HG03457 (cell line): Measurements from ENCODE around the gene ABLIM1.

Experiments used
- ATAC-seq: cut with Tn5 transposase; IDR thresholded peaks from one replicate; pipeline ENCODE4 v1.9.1; 2021; ENCODE audit warnings: moderate number of reproducible peaks; ENCODE audit not compliant: unreplicated experiment

ABLIM1 gene

DNA sequence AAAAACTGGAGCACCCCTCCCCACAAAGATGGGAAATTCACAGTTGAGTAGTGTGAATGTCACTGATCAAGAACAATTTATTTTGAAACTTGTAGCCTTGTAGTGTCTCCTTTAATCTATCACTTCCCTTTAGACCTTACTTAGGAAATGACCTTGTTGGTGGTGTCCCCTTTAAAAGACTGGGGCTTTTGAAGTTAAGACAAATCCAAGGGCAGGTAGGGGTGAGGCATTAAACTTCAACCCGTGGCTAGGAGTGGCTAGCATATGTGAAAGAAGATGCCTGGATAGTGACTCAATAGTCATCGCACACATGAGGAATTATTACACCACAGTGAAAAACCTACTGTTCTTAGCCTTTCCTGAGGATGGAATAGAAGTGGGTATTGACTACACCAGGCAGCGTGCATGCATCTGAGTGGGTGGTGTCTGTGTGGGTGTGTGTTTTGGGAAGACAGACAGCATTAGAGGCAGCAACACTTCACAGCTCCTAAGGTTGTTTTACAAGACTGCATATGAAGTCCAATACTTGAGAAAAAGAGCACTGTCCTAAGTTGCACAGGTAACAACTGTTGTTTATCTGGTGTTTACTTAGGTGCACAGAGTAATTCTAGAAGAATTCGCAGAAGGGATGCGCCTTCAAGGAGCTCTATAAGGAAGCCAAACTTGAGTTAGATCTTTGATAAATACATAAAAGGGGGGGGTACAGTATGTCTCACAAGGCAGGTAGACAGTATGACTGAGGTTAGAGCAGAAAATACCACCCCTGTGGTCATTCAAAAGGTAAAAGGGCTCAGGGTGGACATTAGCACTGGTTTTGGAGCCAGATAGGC lies 32.9 kb downstream of the ABLIM1 start:
- no peak for ATAC-seq

DNA sequence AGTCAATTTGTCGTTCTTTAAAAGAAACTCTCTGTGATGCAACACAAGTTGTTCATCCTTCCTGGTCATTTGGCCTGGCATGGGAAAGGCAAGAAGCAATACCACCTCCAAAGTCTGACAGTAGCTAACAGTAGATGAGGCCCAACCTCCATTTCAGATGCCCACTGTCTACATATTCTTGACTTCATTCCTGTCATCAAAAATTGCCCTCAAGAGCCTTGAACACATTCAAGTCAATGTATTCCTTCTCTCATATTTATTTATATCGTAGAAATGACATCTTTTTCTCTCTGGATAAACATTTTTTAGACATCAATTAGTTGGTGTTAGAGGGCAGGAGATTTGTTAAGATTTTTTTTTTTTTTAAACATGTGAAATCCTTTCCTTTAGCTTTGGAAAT lies 33.7 kb downstream of the ABLIM1 start:
- no peak for ATAC-seq

DNA sequence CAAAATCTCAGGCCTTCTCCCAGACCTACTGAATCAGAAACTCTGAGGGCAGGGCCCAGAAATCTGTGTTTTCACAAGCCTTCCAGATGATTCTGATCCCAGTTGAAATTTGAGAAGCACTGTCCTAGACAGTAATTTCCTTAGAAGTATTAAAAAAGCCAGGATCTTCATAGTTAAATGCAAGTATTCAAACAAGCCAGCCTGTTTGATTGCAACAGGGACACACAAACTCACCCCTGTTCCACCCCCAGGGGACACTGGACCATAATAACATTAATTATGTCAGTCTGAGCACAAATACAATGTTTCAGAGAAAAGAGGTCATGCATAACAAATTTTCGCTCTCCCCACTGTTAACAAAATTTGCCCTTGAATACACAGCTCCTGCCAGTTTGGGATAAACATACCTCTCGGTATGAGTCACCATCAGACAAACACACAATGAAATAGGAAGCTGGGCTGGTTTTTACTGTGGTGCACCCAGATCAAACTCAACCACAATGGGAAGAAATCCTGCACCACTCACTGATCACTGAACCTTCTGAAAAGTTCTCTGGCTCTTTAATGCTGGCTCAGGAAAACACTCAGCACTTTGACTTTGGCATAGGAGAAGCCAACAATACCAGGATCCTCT lies 34.3 kb downstream of the ABLIM1 start:
- no peak for ATAC-seq

DNA sequence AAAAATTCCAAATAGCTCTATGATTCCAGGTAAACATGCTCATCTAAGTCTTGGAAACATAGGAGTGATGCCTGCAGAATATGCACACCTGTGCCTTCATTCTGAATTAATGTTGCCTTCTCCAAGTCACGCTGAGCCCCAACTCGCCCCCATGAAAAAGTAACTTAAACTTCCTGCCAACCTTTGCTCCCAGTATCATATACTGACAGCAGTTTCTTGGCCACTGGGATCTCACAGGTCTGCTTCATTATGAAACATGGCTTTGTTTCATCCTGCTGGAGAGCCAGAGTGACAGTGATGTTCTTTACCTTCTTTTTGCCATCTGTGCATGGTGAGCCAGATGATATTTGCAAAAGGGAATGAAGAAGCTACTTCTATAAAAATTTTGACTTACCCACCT lies 34.9 kb downstream of the ABLIM1 start:
- no peak for ATAC-seq

DNA sequence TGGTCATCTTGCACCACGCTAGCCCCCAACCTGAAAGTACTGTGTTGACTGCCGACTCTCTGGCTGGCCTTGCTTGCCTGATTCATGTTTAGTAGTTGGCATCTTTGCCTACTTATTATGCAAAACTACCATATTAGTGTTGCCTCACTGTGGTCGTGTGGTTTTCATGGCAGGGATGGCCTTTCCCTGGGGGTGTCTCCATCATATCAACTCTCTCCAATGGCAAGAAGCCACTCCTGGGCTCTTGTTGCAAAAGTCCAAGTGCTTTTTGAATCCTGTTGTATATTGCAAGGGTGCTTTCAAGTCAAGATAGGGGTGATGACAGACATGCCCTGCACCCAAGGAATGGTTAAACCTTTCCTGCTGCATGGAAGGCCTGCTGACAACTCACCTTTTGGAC lies 39.4 kb downstream of the ABLIM1 start:
- ATAC-seq = no peak

DNA sequence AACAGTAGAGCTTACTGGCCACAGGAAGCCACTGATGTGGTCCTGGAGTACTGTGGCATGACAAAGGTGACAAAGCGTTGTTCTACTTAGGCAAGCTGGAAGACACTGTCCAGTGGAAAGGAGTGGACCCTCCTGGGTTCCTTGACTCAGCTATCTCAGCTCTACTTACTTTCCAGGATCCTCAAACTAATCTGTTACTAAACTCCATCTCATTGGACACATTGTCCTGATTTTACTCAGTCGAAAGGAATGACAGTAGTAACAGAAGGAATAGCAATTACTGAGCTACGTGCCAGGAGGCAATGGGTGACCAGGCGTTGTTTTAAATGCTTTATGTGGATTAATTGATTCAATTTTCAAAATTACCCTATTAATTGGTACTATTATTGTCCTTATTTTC lies 41.6 kb downstream of the ABLIM1 start:
- ATAC-seq = no peak

DNA sequence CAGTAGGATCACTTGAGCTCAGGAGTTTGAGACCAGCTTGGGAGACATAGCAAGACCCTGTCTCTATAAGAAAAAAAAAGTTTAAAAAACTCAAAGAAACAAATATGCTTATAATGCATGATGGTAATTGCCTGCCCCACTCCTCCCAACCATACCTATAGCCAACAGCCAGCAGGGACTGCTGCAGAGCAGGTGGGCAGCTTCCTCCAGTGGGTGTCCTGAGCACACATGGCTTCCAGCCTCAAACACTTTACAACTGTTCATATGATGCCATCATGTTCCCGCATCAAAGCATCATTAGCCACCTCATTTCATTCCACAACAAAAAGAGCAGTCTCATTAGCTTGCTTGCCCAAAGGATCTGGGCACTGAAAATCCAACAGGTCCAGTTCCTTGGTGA lies 42.0 kb downstream of the ABLIM1 start:
- ATAC-seq = no peak

DNA sequence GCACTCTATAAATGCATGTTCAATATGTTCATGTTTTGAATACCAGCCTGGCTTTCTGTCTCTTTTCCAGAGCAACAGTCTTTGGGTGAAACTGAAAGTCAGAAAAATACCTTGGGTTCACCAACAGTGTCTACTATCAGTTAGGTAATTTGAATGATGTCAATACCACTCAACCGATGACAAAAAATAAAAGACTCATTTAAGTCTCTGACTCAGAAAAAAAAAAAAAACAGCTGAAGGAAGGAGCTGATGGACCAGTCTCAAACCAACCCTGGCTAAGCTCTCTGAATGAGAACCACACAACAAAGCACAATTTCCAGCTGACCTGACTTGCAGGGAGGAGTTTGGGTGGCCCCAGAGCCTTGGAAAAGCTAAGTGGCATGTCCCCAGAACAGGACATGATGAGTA lies 42.5 kb downstream of the ABLIM1 start:
- peak; percentile 97 for ATAC-seq

DNA sequence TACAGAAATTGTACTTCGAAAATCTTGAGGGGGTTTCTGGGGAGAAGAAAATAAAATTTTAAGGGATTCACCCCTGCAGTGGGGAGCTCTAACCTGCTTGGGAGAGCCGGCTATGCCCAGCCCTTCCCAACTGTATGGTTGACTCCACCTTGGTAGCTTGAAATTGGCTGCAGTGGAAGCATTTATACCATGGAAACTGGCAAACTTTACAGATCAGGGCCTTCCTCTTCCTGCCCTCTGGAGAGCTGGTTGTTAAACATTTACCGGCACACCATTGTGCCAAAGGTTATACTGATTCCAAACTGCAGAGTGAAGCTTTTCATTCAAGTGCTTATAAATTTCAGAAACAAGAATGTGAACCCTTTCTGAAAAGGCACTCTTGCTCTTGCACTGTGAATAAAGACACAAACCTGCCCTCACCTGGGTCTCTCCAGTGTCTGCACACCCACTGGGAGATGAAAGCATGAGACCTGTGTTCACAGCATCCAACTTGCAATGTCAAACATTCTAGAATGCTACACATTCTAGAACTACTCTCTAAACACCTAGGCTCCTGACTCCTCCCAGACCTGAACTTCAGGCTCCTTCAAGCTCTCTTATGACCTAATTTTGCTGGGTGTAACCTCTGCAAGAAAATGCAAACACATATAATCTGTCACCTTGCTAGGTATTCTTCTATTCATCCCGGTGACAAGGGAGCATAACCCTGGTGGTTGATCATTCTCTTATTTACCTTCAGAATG lies 44.7 kb downstream of the ABLIM1 start:
- ATAC-seq = no peak

DNA sequence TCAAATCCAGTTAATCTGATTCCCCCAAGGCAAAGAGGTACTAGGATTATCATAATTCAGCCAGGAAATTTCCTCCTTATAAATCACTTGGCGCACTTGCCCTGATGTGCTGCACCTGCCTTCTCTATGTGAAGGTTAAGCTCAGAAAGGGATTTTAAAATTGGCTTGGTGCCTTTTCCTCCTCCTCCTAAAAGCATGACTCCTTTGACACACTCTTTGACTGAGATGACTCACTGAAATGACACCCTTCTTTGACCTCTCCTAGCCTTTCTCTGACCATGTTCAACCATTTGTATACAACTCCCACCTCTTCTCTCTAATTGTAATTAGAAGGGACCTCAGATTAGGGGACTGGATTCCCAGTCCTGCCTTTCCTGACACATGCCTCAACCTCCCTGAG lies 46.5 kb downstream of the ABLIM1 start:
- ATAC-seq = no peak

DNA sequence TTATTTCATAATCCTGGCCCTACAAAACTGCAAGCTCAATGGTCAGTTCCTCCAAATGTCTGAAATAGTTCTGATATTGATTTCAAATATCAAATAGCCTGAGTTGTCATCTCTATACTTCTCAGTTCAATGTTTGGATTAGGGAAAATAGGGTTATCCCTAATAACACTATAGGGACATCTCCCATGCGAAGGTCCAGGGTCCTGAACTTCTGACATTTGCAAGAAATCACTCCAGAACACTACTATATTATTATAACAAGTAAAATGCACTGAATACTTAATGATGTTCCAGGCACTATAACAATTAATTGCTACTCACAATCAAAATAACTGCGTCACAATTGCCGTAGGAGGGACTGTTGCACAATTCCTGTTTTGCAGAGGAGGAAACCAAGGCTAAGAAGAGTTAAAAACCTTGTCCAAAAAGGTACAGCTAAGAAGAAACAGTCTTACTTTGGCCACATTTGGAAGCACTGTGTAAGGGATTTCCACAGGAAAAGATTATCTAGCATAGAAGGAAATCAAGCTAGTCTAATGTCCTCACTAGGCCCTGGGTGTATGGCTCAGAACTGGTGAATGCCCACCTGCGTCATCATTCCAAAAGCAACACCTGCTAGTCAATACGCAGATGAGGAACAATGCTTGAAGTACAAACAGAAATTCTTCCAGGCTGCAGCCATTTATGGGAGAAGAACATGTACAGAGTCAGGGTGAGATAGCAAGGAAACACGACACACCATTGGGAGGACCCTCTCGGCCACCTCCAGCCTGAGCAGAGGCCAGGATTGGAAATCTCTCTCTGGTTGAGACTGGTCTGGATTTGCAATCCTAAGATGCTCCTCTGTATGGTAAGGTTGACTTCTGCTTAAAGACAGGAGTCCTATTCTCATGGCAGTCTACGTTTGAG lies 48.3 kb downstream of the ABLIM1 start:
- ATAC-seq = no peak

DNA sequence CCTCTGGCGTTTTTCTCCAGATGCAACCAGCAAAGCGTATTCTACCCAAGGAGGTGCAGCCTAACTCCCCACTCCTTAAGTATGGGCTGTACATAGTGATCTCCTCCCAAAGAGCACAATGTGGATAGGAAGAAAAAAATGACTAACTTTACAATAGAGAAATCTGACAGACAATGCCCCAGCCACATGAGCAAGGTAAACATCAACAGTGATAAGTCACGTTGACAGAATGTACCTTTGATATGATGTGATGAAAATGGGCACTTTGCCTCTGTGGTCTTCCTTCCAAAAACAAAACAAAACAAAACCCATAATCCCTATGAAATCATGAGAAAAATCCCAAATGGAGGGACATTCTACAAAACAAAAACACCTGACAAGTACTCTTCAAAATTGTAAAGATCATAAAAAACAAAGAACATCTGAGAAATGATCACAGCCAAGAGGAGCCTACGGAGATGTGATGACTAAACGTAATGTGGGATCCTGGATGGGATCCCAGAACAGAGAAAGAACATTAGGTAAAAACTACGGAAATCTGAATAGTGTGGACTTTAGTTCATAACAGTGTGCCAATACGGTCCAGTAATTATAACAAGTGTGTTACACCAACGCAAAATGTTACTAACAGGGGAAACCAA lies 50.6 kb downstream of the ABLIM1 start:
- ATAC-seq = no peak

DNA sequence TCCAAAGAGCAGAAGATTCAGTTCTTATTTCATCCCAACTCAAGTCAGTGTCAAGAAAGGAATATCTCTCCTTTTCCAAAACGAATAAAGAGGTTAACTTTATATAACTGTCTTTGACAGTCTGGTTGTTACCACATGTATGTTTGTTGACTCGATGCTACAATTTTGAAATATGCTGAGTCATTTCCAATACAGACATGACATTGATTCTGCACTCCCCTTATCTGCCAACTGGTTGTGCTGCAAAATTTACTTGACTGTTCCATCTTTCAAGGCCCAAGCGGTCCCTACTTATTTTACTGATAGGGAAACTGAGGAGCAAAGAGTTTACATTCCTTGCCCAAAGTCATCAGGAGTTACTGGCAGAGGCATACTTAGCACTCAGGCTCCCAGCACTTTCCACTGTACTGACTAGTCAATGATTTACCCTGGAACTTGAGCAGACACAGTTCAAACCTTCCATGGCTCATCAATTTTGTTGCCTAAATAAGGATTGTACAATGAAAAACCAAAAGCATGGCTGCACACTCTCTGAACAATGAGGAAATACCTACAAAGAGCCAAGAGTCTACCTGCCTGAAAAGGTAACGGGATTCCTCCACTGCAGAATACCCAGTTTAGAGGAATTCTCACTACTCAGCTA lies 52.8 kb downstream of the ABLIM1 start:
- no peak for ATAC-seq

DNA sequence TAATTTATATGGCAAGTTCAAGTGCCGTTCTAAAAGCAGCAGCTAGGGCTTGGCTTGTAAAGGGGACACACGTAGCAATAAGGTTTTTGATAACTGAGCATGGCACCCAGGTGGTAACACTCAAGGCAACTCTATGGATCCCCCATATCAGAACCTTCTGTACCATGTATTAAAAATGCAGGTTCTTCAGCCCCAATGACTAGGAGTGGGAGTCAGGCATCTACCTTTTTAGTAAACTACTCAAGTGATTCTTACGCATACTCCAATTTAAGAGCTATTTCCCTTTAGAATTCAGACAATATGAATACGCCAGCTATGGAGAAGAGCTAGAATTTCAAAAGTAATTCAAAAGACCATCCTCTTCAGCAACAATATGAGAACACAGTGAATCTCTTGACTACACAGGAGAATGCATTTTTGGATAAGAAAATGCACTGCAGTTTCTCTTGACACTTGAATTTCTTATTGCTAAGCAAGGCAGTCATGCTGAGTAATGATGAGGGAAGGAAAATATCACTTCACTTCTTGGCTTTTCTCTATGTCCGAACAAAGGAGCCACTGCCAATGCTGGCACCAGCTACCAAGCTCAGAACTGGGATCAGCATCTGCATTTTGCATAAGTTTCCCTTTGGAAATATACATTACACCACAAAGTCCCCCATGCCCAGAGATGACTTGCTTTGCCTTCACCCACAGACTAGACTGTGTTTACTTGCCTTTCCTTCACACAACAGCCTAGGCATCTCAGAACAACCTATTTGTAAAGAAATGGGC lies 53.5 kb downstream of the ABLIM1 start:
- ATAC-seq = no peak

DNA sequence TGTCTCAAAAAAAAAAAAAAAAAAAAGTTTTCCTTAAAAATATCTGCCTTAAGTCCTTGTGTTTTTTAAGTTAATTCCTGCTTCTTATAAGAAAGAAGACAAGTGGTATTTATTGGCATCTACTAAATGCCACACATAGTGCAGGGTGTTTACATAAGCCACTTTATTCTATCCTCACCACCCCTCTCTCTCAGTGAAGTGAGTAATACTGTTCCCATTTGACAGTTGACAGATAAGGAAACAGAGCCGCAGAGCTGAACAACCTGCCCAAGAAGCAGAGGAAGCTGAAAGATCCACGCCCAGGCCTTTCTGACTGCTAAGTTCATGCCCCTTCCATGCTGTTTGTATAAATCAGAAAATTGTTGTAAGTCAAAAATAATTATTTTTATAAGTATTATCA lies 54.1 kb downstream of the ABLIM1 start:
- no peak for ATAC-seq

DNA sequence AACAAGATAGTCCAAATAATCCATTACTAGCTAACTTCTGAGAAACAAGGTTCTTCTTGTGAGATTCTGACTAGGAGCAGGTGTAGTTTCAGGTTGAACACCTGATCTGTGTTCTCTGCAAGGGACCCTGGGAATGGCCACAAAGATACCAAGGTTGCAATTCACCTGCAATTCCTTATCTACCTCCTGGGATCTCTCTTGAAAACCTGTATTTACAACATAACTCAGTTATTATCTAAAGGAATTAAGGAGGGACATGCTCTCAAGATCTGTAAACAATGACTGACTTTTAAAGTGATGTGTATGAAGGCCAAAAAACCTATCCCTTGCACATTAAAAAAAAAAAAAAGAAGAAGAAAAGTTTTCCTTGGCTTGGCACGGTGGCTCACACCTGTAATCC lies 54.8 kb downstream of the ABLIM1 start:
- no peak for ATAC-seq

DNA sequence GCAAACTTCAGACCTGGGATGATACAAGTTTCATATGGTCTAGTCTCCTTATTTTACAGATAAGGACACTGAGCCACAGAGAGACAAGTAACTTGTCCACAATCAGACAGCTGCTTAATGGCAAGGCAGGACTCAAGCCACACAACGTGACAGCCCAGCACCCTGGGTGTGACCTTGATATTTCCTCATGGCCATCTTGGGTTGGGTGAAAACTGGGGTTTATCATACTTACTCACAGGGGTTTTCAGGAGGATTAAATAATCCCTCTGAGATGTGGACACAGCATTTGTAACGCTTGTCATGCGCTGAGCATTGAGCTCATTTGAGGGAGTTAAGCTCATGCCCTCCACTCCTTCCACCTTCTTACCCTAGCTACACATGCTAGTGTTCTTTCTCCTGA lies 58.0 kb downstream of the ABLIM1 start:
- ATAC-seq = no peak

DNA sequence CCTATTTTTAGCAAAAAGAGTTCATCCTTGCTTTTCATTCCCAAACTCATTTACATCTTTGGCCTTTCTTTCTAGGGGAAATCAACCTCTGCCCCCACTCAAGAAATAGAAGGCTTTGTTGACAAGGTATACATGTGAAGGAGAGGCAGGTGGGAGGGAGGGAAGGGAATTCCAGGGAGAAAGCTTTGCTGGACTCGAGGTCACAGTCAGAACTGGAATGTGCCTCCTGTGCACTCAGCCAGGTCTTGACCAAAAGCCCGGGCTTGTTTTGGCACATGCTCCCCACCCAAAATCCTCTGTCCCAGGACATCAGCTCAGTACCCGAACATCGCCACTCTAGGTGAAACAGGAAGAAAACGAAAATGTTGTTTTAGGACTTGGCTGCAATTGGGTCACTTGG lies 61.3 kb downstream of the ABLIM1 start:
- ATAC-seq = no peak

DNA sequence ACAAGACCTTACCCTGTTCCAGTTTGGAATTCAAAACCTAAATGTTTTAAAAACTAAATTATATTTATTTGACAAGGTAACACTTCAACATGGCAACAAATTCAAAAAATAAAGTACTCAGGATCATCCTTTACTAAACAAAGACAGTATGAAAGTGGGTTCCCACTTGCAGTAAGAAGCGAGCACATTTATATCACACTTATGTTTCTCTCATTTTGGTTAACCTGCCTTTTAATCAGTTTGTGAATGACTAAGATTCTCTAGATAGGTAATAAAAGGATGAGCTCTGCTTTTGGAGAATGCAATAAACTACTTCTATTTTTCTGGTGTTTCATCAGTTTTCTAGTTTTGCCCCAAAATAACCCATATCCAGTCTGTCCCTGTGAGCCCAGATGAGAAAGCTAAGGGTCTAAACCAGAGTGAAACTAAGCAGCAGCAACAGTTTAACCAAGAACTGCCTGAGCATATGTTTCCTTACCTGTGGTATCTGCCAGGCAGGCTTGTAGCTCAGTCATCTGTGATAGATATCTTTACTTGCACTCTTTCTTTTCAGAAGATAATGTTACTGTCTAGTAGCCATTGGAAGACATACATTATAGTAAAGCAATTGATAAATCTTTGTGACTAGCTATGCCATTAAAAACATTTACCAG lies 64.1 kb downstream of the ABLIM1 start:
- ATAC-seq = no peak
